CD4-positive, alpha-beta T cell treated with Interleukin-10 for 1 hour (primary cell): Measurements from ENCODE around the gene MPO.

ENCODE experiments used
- DNase-seq: peaks from one replicate; pipeline ENCODE4 v3.0.0-alpha.2; 2020

The MPO gene

DNA sequence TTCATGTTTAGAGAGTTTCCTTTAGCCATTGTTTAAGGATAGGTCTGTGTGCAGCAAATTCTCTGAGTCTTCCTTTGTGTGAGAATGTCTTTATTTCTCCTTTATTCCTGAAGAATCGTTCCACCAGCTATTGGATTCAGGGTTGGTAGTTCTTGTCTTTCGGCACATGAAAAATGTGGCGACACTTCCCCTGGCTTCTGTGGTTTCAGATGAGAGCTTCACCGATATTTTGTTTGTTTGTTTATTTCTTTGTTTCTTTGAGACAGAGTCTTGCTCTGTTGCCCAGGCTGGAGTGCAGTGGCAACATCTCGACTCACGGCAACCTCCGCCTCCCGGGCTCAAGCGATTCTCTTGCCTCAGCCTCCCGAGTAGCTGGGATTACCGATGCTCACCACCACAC lies 18.6 kb downstream of the MPO start:
- DNase-seq = no peak

DNA sequence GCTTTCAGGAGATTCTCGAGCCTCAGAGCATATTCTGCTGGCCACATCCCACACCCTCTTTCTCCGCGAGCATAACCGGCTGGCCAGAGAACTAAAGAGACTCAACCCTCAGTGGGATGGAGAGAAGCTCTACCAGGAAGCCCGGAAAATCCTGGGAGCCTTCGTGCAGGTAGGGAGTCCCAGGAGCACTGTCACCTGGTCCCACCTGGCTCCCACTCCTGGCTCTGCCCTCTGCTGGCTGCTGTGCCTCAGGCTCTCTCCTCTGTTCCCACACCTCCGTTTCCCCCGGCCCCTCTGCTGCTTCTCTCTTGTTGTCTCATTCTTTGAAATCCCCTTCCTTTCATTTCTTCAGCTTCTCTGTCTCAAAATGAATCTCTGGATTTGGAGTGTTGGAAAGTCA lies 25.9 kb downstream of the MPO start:
- DNase-seq = no peak

GRCh38 chr17:58253082-58253481 lies 27.7 kb downstream of the MPO start:
- DNase-seq = no peak

DNA sequence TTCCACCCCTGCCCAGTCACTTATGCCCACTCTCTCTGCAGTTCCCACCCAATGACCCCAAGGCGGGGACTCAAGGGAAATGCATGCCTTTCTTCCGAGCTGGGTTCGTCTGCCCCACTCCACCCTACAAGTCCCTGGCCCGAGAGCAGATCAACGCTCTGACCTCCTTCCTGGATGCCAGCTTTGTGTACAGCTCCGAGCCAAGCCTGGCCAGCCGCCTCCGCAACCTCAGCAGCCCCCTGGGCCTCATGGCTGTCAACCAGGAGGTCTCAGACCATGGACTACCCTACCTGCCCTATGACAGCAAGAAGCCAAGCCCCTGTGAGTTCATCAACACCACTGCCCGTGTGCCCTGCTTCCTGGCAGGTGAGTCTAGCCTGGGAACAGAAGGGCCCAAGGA lies 28.6 kb downstream of the MPO start:
- no peak for DNase-seq

- DNase-seq = no peak
These were observed 30.3 kb downstream of the MPO start for GRCh38 chr17:58250344-58251011.

- peak; percentile 77 for DNase-seq
These were observed 31.2 kb downstream of the MPO start for GRCh38 chr17:58249270-58250133.

- DNase-seq = no peak
These were observed 31.8 kb downstream of the MPO start for GRCh38 chr17:58248955-58249269.

DNA sequence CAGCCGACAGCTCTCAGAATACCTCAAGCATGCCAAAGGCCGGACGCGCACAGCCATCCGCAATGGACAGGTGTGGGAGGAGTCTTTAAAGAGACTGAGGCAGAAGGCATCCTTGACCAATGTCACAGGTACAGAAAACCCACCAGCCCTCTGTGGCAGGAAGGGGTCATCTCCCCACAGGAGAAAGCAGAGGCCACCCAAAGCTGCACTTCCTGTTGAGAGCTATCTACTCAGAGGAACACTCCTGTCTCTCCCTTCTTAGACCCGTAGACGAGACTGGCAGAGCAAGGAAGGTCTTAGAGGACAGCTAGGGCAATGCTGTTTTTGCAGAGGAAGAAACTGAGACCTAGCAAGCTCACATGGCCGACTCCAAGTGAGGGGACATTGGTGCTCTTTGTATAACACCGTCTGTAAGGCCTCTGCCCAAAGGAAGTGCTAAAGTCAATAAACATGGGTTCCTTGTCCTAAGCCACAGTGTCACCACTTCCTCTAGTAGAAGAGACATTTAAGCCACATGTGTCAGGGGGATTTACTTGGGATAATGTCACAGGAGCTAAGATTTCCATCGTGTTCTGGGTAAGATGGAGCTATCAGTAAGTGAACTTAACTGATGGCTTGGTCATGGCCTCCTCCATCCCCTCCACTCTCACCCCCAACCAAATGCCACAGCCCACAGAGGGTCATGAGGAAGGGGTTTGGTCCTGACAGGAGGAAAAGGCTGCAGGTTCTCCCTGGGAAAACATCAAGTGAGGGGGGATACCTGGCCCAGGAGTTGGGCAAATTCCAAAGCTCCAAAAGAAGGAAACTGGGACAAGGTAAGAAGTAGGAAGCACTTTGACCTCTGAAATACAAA lies 33.0 kb downstream of the MPO start:
- DNase-seq = no peak

DNA sequence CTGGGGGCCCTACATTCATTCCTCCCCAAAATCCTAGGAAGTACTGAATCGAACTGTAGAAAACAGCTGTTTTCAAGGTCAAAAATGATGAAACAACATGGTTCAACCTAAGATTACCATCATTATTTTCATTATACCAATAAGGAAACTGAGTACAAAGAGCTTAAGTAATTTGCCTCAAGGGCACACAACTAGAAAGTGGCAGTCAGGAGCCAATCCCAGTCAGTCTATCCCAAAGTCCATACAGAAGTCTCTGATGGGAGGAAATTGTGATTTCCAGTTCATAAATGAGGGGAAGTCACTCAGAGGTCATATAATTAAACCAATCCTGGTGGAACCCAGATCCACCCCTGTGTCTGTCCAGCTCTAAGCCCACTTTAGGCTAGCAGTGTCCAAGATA lies 34.0 kb downstream of the MPO start:
- DNase-seq = no peak

DNA sequence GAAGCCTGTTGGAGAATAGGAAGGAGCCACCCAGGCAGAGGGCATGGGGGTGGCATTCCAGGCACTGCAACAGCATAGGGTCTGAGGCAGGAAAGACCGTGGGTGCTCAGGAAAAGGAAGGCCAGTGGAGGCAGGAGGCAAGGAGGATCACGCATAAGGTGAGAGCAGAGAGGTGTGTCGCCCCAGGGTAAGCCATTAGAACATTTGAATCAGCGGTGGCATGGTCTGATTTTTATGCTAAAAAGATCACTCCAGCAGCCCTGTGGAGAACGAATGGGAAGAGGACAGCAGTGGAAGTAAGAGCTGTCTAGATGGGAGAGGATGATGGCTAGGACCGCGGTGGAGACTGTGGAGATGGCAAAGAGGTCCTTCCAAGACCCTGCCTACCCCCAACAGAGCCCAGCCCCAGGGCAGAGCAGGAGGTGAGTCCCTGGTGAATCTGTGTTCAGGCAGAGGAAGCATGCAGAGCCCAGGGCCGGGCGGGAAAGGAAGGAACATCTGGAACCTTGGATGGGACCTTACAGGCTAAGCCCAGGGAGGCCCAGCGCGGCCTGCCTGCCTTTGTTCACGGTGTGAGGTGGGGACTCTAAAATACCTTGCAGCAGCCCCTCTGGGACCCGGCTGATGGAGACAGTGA lies 34.5 kb downstream of the MPO start:
- no peak for DNase-seq

DNA sequence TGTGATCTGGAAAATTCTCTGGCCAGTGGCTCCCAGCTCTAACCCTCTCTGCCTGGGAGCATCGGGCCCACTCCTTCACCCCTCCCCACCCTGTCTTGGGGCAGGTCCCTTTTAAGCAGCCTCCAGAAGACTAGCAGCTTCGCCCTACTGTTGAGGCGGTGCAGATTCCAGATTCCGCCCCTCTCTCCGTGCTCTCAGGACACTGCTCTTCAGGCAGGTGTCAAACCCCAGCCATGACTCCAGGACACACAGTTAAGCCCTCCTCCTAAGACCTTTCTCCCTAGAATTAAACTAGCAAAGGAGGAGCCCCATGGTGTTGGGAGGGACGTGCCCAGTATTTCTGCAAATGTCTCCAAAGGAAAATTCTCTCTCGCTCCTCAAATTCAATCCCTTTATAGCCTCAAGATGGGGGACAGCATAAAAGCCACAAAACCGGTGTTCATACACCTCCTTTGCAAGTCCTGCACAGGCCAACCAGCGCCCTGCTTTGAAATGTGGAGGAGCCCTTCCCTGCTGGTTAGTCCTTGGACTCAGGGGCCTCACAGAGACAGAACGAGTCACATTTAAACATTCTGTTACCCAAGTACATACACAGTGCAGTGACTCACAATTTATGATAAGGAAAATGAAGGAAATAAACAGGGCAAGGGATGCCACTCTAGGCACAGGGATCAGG lies 35.2 kb downstream of the MPO start:
- DNase-seq = no peak

DNA sequence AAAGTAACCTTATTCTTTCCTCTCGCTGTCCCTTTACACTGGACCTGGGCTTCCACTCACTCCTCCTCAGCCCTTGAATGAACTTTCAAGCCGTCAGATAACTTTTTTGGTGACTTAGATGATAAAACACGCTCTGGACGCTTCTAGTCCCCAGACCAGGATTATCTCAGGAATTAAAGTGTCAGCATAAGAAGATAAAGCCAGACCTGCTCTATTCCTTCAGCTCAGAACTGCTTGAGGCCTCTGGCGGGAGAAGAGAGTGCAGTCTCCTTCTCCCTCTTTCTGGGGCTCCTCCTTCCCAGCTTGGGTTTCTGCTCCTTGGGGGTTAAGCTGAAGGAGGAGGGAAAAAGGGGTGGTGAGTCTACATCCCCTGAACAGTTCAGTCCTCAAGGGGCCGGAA lies 35.8 kb downstream of the MPO start:
- DNase-seq = no peak

GRCh38 chr17:58242171-58242784 lies 38.5 kb downstream of the MPO start:
- no peak for DNase-seq

- no peak for DNase-seq
These were observed 40.7 kb downstream of the MPO start for GRCh38 chr17:58239987-58240386.

- no peak for DNase-seq
These were observed 42.5 kb downstream of the MPO start, which contains the start of gene LPO for GRCh38 chr17:58238147-58238634. Gene LPO (plus strand): TSS chr17:58238584. CDS start chr17:58242980, 4,396 bp downstream.

- DNase-seq = no peak
These were observed 44.3 kb downstream of the MPO start for GRCh38 chr17:58236394-58236793.

GRCh38 chr17:58235821-58236220 lies 44.9 kb downstream of the MPO start:
- no peak for DNase-seq

GRCh38 chr17:58234512-58234911 lies 46.2 kb downstream of the MPO start:
- no peak for DNase-seq

GRCh38 chr17:58233543-58233942 lies 47.2 kb downstream of the MPO start:
- no peak for DNase-seq

GRCh38 chr17:58232707-58233156 lies 48.0 kb downstream of the MPO start:
- peak; percentile 16 for DNase-seq

GRCh38 chr17:58231641-58232040 lies 49.1 kb downstream of the MPO start:
- DNase-seq = no peak

- no peak for DNase-seq
These were observed 50.9 kb downstream of the MPO start for GRCh38 chr17:58229881-58230280.
